ENCODE data around the gene RLF. TPM values are rescaled to one million over a fixed set of nuclear protein-coding genes. Genes with fewer than 3 reads are reported as not detected.

Gene RLF
- total RNA-seq, 1 donor from 2014 or later: 15.4 TPM

DNA sequence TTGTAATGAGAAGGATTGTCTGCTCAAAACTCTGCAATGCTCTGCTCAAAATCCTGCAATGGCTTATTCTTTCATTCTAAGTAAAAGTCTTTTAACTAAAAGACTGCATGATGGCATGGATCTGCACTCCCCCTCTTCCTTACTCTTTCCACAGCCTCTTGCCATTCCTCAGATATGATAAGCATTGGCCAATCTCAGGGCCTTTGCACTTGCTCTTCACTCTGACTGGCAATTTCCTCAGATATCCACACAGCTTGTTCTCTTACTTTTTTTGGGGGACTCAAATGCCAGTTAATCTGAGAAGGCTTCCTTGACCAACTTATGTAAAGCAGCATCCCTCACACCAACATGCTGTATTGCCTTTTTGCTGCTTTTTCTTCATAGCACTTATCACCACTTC lies 94.0 kb downstream of the RLF start:
- Histone ChIP-seq H3K4me1 (ENCODE audit: insufficient read depth, low read length) (peaks cover 10% of the 10 kb centered on the region), H3K79me2 (ENCODE audit: insufficient read depth, low read length) (peaks cover 45% of the 10 kb centered on the region), H3K4me2 (ENCODE audit: low read length) (no peak overlapping the region), H3K9me3 (ENCODE audit: insufficient read depth, low read depth, low read length) (no peaks in the 10 kb centered on the region), H3K27ac (ENCODE audit: low read depth, low read length) (no peak overlapping the region), H2AFZ (ENCODE audit: low read depth, low read length) (no peak overlapping the region), H3K27me3 (ENCODE audit: insufficient read depth, low read length) (no peaks in the 10 kb centered on the region), H3K9ac (ENCODE audit: low read length) (no peak overlapping the region), H3K36me3 (ENCODE audit: insufficient read depth, low read length) (peaks cover under 1% of the 10 kb centered on the region), H3K4me3 (ENCODE audit: insufficient read depth, low read depth, low read length) (no peak overlapping the region), H4K20me1 (ENCODE audit: insufficient read depth, low read length) (peaks cover 2% of the 10 kb centered on the region)
- FAIRE-seq: no peak
- H3K4me1 Mint-ChIP-seq (ENCODE audit: low read depth, unreplicated experiment): peaks cover 16% of the 10 kb centered on the region
- H3K9me3 Mint-ChIP-seq (ENCODE audit: unreplicated experiment): no peaks in the 10 kb centered on the region
- no peak overlapping the region for H3K27ac Mint-ChIP-seq (ENCODE audit: unreplicated experiment)
- TF ChIP-seq, protein P1, sequence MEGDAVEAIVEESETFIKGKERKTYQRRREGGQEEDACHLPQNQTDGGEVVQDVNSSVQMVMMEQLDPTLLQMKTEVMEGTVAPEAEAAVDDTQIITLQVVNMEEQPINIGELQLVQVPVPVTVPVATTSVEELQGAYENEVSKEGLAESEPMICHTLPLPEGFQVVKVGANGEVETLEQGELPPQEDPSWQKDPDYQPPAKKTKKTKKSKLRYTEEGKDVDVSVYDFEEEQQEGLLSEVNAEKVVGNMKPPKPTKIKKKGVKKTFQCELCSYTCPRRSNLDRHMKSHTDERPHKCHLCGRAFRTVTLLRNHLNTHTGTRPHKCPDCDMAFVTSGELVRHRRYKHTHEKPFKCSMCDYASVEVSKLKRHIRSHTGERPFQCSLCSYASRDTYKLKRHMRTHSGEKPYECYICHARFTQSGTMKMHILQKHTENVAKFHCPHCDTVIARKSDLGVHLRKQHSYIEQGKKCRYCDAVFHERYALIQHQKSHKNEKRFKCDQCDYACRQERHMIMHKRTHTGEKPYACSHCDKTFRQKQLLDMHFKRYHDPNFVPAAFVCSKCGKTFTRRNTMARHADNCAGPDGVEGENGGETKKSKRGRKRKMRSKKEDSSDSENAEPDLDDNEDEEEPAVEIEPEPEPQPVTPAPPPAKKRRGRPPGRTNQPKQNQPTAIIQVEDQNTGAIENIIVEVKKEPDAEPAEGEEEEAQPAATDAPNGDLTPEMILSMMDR (IDR thresholded peaks at IDR 0.05; ENCODE audit: insufficient read depth, low read depth, low read length): no peak
- no peak for TF ChIP-seq EZH2 (IDR thresholded peaks at IDR 0.05; ENCODE audit: insufficient read depth, low read length)
- H3K4me3 Mint-ChIP-seq (ENCODE audit: unreplicated experiment): peak overlapping the region; percentile 10
- peaks cover 5% of the 10 kb centered on the region for H3K36me3 Mint-ChIP-seq (ENCODE audit: low read depth, unreplicated experiment)
- DNase-seq (ENCODE audit: low read depth): no peak
- no peaks in the 10 kb centered on the region for H3K27me3 Mint-ChIP-seq (ENCODE audit: low read depth, unreplicated experiment)

GRCh38 chr1:40256401-40257084 lies 95.4 kb downstream of the RLF start:
- H3K36me3 ChIP-seq (ENCODE audit: insufficient read depth, low read length): peaks cover 12% of the 10 kb centered on the region
- H4K20me1 ChIP-seq (ENCODE audit: insufficient read depth, low read length): peaks cover 5% of the 10 kb centered on the region
- DNase-seq (ENCODE audit: low read depth) (no peak), FAIRE-seq (no peak)
- no peaks in the 10 kb centered on the region for H3K9me3 Mint-ChIP-seq (ENCODE audit: unreplicated experiment)
- H3K27me3 ChIP-seq (ENCODE audit: insufficient read depth, low read length): no peaks in the 10 kb centered on the region
- peak overlapping the region; percentile 99 for H3K4me3 Mint-ChIP-seq (ENCODE audit: unreplicated experiment)
- no peaks in the 10 kb centered on the region for H3K27me3 Mint-ChIP-seq (ENCODE audit: low read depth, unreplicated experiment)
- H3K4me2 ChIP-seq (ENCODE audit: low read length): peak overlapping the region; percentile 87
- H3K4me3 ChIP-seq (ENCODE audit: insufficient read depth, low read depth, low read length): peak overlapping the region; percentile 94
- peaks cover 7% of the 10 kb centered on the region for H3K36me3 Mint-ChIP-seq (ENCODE audit: low read depth, unreplicated experiment)
- H3K9me3 ChIP-seq (ENCODE audit: insufficient read depth, low read depth, low read length): no peaks in the 10 kb centered on the region
- peaks cover 58% of the 10 kb centered on the region for H3K79me2 ChIP-seq (ENCODE audit: insufficient read depth, low read length)
- peak overlapping the region; percentile 96 for H3K27ac ChIP-seq (ENCODE audit: low read depth, low read length)
- H2AFZ ChIP-seq (ENCODE audit: low read depth, low read length): no peak overlapping the region
- TF ChIP-seq, protein P1 (IDR thresholded peaks at IDR 0.05; ENCODE audit: insufficient read depth, low read depth, low read length): no peak
- no peak for TF ChIP-seq EZH2 (IDR thresholded peaks at IDR 0.05; ENCODE audit: insufficient read depth, low read length)
- peaks cover 16% of the 10 kb centered on the region for H3K4me1 Mint-ChIP-seq (ENCODE audit: low read depth, unreplicated experiment)
- peaks cover 10% of the 10 kb centered on the region for H3K4me1 ChIP-seq (ENCODE audit: insufficient read depth, low read length)
- H3K9ac ChIP-seq (ENCODE audit: low read length): peak overlapping the region; percentile 97
- H3K27ac Mint-ChIP-seq (ENCODE audit: unreplicated experiment): peak overlapping the region; percentile 100

DNA sequence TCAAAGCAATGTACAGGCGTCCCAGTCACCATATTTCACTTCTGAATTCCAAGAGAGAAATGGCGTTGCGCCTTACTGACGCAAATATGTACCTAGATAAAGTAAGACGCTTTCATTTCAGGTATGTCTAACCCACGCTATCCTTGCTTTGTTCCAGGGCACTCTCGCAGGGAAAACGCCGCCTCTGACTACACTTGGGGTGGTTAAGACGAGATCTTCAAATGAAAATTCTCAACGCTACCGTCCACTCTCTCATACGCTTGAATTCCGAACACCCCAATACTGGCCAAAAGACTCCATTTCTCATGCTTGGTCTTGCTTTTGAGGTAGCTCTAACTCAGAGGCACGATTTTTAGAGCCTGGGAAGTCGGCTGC lies 96.1 kb downstream of the RLF start:
- H3K79me2 ChIP-seq (ENCODE audit: insufficient read depth, low read length): peaks cover 61% of the 10 kb centered on the region

More for the DNA sequence above, 96.1 kb downstream of the RLF start:
- Mint-ChIP-seq H3K27me3 (ENCODE audit: low read depth, unreplicated experiment) (no peaks in the 10 kb centered on the region), H3K4me3 (ENCODE audit: unreplicated experiment) (peak overlapping the region; percentile 99), H3K9me3 (ENCODE audit: unreplicated experiment) (no peaks in the 10 kb centered on the region), H3K4me1 (ENCODE audit: low read depth, unreplicated experiment) (peaks cover 16% of the 10 kb centered on the region), H3K27ac (ENCODE audit: unreplicated experiment) (peak overlapping the region; percentile 100), H3K36me3 (ENCODE audit: low read depth, unreplicated experiment) (peaks cover 11% of the 10 kb centered on the region)
- H3K9me3 ChIP-seq (ENCODE audit: insufficient read depth, low read depth, low read length): no peaks in the 10 kb centered on the region
- FAIRE-seq: no peak
- peak overlapping the region; percentile 96 for H3K27ac ChIP-seq (ENCODE audit: low read depth, low read length)
- H3K4me2 ChIP-seq (ENCODE audit: low read length): peak overlapping the region; percentile 87
- H2AFZ ChIP-seq (ENCODE audit: low read depth, low read length): peak overlapping the region; percentile 80
- no peaks in the 10 kb centered on the region for H3K27me3 ChIP-seq (ENCODE audit: insufficient read depth, low read length)
- H3K36me3 ChIP-seq (ENCODE audit: insufficient read depth, low read length): peaks cover 16% of the 10 kb centered on the region
- H3K4me3 ChIP-seq (ENCODE audit: insufficient read depth, low read depth, low read length): peak overlapping the region; percentile 94
- peaks cover 10% of the 10 kb centered on the region for H3K4me1 ChIP-seq (ENCODE audit: insufficient read depth, low read length)
- no peak for TF ChIP-seq EZH2 (IDR thresholded peaks at IDR 0.05; ENCODE audit: insufficient read depth, low read length)
- TF ChIP-seq, protein P1 (IDR thresholded peaks at IDR 0.05; ENCODE audit: insufficient read depth, low read depth, low read length): no peak
- peak overlapping the region; percentile 97 for H3K9ac ChIP-seq (ENCODE audit: low read length)
- DNase-seq (ENCODE audit: low read depth): peak; percentile 62
- H4K20me1 ChIP-seq (ENCODE audit: insufficient read depth, low read length): peaks cover 5% of the 10 kb centered on the region
